Endothelial cell (in vitro differentiated cells): ENCODE results near the gene R3HCC1L. TPM values are rescaled to one million over a fixed set of nuclear protein-coding genes. Genes with fewer than 3 reads are reported as not detected.
A peak's percentile ranks its signal among the peaks of the same experiment; 100 is the strongest.

Experiments
- DNase-seq: peaks from one replicate; pipeline ENCODE4 v3.0.0; 2021; ENCODE audit warnings: low spot score
- H3K27ac Mint-ChIP-seq: one replicate; pipeline ENCODE4 v1.8.0; 2021; ENCODE audit warnings: mixed read lengths, inconsistent platforms; ENCODE audit not compliant: unreplicated experiment
- H3K27me3 Mint-ChIP-seq: one replicate; pipeline ENCODE4 v1.8.0; 2021; ENCODE audit warnings: mild to moderate bottlenecking, moderate library complexity, mixed read lengths, inconsistent platforms; ENCODE audit not compliant: unreplicated experiment
- H3K36me3 Mint-ChIP-seq: one replicate; pipeline ENCODE4 v1.8.0; 2021; ENCODE audit warnings: mild to moderate bottlenecking, low read depth, mixed read lengths, inconsistent platforms; ENCODE audit not compliant: unreplicated experiment
- H3K4me1 Mint-ChIP-seq: one replicate; pipeline ENCODE4 v1.8.0; 2021; ENCODE audit warnings: mild to moderate bottlenecking, mixed read lengths, inconsistent platforms; ENCODE audit not compliant: unreplicated experiment
- H3K4me3 Mint-ChIP-seq: one replicate; pipeline ENCODE4 v1.8.0; 2021; ENCODE audit warnings: mild to moderate bottlenecking, mixed read lengths, inconsistent platforms; ENCODE audit not compliant: unreplicated experiment
- H3K9me3 Mint-ChIP-seq: one replicate; pipeline ENCODE4 v1.8.0; 2021; ENCODE audit warnings: mixed read lengths, inconsistent platforms; ENCODE audit not compliant: unreplicated experiment
- CTCF ChIP-seq: fragments of 200-600 bp; sonication (generic); IDR thresholded peaks from one replicate; pipeline ENCODE4 v1.5.0; 2021; ENCODE audit warnings: antibody characterized with exemption; ENCODE audit not compliant: unreplicated experiment
- total RNA-seq: library from RNA; stranded (reverse); fragmentation: NEBNext Ultra II Directional; extraction: Animal tissue kit (Norgen Biotek cat#: 25700); gene quantifications from one replicate; pipeline ENCODE4 v1.2.1, GENCODE V29; 2021; ENCODE audit not compliant: unreplicated experiment

Gene R3HCC1L
- total RNA-seq, 1 donor from 2014 or later = 21.3 TPM

DNA sequence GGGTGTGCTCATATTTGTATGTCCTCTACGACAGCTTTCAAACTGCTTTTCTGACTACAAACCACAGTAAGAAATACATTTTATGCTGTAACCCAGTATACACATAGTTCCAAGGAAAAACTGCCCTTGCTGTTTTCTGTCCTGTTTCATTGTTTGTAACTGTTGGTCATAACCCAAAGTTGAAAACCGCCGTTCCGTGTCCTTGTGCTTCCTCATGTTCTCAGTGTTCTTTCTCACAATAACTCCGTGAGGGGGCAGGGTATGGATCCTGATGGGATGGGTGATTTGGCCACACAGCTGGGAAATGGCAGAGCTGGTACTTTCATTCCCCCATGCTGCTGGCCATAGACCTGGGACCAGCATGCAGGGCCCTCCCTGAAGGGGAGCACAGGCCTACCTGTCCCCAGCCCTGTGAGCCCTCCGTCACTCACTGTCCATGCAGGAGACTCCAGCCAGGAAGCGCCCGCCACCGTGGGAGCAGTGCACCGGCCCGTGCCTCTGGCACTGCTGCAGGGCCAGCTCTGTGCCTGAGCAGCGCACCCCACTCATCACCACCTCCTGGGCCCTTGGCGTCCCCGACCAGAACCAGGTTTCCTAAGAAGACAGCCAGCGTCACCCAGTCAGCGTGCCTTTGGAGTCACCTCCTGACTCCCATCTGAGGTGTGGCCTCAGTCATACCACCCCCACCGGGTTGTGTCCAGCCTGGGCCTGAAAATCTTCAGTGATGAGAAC, 120.9 kb downstream of the R3HCC1L start:
- peaks cover 14% of the 10 kb centered on the region for H3K4me1 Mint-ChIP-seq
- no peaks in the 10 kb centered on the region for H3K9me3 Mint-ChIP-seq
- no peak overlapping the region for H3K4me3 Mint-ChIP-seq
- H3K36me3 Mint-ChIP-seq = peaks cover 5% of the 10 kb centered on the region
- no peak for DNase-seq
- no peak overlapping the region for H3K27ac Mint-ChIP-seq
- H3K27me3 Mint-ChIP-seq = peaks cover 4% of the 10 kb centered on the region
- TF ChIP-seq CTCF = no peak

DNA sequence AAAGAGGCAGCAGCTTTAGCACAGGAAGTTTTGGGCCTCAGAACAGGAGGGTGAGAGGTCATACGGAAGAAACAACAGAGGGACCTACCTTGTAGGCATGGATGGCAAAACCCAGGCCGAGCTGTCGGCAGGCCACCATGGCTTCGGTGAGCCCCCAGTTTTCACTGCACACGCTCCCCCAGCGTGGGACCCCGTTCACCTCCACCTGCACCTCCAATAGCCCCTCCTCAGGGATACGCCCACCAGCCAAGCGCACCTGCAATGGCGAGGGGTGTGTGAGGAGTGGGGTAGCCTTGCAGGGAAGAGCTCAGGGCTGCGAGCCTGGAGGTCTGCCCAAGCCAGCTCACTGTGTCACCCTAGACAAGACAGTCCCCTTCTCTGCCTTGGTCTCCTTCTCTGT, 122.2 kb downstream of the R3HCC1L start:
- Mint-ChIP-seq H3K4me1 (peaks cover 8% of the 10 kb centered on the region), H3K27ac (no peak overlapping the region)
- TF ChIP-seq CTCF = no peak

DNA sequence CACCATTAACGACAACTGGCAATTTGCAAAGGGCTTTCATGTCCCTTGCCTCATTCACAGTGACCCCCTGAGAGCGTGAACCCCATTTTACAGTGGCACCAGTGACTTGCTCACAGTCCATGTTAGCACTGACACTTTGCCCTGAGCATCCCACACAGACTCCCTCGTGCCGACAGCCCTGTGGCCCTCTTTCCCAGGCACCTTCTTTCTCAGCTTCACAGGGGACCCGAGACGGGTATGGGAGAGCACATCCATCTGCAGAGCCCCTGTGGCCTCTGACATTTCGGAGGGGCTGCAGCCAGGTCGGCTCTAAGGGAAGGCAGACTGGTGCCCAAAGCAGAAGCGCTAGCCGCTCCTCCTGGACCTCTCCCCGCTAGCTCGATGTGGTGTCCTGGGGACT, 122.7 kb downstream of the R3HCC1L start:
- peak overlapping the region; percentile 8 for H3K4me3 Mint-ChIP-seq
- no peaks in the 10 kb centered on the region for H3K9me3 Mint-ChIP-seq
- DNase-seq = no peak
- H3K36me3 Mint-ChIP-seq = peaks cover 5% of the 10 kb centered on the region
- H3K27me3 Mint-ChIP-seq = peaks cover 4% of the 10 kb centered on the region
- no peak overlapping the region for H3K27ac Mint-ChIP-seq
- peaks cover 3% of the 10 kb centered on the region for H3K4me1 Mint-ChIP-seq
- no peak for TF ChIP-seq CTCF

More for the DNA sequence above, 122.2 kb downstream of the R3HCC1L start:
- Mint-ChIP-seq H3K4me3 (no peak overlapping the region), H3K9me3 (no peaks in the 10 kb centered on the region), H3K27me3 (peaks cover 4% of the 10 kb centered on the region), H3K36me3 (peaks cover 5% of the 10 kb centered on the region)
- DNase-seq = no peak

DNA sequence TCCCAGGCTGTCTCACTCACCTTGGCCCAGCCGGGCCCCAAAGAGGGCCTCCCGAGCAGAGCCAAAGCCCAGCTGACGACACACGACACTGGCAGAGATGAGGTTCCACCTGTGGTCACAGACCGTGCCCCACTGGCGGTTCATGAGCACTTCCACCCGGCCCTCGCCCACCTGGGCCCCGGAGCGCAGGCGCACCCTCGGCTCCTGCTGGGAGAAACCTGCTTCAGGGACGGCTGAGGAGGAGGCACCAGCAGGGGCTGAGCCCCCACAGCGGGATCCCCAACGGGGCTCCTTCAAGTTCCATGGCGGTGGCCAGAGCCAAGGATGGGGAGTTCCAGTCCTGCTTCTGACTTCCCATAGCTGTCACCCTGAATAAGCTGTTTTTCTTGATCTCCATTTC, 123.5 kb downstream of the R3HCC1L start:
- no peak for TF ChIP-seq CTCF
- Mint-ChIP-seq H3K4me3 (no peak overlapping the region), H3K4me1 (peaks cover 2% of the 10 kb centered on the region), H3K9me3 (no peaks in the 10 kb centered on the region), H3K36me3 (peaks cover 5% of the 10 kb centered on the region), H3K27ac (no peak overlapping the region), H3K27me3 (peaks cover 4% of the 10 kb centered on the region)
- DNase-seq = no peak

DNA sequence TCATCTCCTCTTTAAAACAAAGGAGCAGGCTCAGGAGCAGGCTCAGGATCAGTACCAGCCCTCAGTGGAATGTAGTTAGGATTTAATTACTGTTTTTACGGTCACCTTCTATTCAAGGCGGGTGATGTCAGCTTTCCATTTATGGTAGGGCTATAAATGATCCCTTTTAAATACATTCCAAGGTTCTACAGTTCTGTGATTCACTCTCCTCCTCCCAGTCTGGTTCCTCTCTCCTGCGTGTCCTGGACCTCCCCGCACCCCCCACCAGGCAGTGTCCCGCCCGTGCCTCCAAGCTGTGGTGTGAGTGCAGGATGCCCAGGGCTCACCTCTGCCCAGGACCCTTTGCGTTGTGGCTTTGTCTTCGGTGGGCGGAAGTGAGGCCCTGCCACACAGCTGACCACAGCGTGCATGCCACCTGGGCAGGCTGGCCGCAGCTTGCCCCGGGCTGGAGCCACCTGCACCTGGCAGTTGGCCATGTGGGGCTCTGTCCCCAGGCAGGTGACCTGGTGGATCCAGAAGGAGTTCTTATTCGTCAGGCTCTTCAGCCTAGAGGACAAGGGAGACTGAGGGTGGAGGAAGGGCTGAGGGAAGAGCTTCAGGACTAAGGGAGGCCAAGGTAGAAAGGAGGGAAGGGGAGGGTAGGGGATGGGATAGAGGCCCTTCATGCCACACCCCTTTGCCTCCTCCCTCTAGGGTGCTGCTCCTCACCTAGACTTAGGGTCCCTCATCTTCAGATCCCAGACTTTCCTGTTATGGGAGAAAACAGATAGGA, 124.4 kb downstream of the R3HCC1L start:
- peaks cover 2% of the 10 kb centered on the region for H3K4me1 Mint-ChIP-seq
- H3K36me3 Mint-ChIP-seq = peaks cover 5% of the 10 kb centered on the region
- H3K4me3 Mint-ChIP-seq = no peak overlapping the region
- peaks cover 4% of the 10 kb centered on the region for H3K27me3 Mint-ChIP-seq
- DNase-seq = no peak
- H3K9me3 Mint-ChIP-seq = no peaks in the 10 kb centered on the region
- H3K27ac Mint-ChIP-seq = no peak overlapping the region
- TF ChIP-seq CTCF = no peak
